HUDEP-2 (cell line): ENCODE measurements around the gene CDKAL1.
"Not testable (repeated sequence)": the region's sequence is repeated elsewhere in the genome, so short reads cannot be mapped to it uniquely, and the experiment has no call there.

Experiments
- DNase-seq, 76 experiments: peaks; one replicate each; lab custom pipeline; 2025; ENCODE audit not compliant: unreplicated experiment in 76 of 76; lab: John Stamatoyannopoulos, UW

The CDKAL1 gene

DNA sequence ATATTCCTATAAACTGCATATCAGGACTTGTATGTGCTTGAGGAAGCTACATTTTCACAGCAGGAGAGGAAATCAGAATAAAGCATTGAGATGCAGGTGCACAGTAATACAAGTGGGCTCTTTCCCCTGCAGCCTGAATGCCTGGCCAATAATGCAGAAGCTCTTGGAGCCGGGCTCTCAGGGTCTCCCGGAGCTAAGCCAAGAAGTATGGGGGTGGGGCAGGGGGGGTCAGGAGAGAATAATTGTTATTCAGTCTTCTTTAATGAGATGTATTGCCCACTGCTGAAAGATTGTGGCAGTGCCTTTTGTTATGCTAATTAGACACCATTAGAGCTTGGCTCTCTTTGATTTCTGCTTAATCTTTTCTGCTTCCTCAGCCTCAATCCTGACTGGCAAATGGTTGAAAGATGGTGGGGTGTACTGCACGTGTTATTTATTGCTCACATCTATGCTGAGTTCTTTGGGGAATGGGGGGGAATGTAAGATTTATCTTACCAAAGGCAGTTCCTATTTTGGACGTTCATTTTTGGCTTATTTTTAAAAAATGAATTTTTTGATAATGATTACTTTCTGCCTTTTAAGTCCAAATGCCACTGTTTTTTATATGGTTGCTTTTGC is 651.7 kb downstream of the CDKAL1 start:
- no peak for DNase-seq

DNA sequence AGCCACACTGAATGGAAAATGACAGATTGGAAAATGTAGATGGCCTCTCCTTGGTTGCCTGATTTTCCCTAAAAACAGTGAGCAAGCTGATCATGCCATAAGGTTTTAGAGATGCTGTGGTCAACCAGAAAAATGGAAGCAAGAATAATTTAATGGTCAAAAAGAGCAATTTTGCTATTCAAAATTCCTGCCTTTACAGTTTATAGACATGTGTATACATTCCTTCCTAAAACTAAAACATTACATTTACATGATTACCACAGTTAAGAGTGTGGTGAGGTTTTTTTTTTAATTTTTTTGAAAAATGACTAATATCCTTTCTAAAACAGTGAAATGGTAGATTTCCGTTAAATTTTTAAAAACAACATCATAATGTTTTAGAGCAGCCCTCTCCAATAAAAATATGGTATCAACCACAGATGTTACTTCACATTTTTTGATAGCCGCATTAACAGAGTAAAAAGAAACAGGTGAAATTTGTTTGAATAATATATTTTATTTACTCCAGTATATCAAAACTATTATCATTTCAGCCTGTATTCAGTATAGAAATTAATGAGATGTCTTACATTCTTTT is 652.3 kb downstream of the CDKAL1 start:
- no peak for DNase-seq

DNA sequence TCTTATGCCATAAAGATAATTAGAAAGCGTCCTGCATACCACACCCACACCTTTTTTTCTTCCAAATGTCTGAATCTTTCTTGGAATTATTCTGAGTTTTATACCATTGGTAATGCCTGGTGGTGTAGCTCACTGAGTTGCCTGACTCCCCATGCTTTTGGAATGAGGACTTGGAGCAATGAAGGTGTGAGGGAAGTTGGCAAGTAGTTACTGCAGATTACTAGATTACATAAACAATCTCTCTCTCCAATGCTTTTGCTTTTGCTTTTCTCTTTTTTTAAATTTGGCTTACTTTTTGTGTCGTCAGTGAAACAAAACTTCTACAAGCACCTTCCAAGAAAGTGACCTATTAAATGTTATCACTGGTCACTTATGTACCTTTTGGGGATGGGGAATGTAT is 653.2 kb downstream of the CDKAL1 start:
- no peak for DNase-seq

DNA sequence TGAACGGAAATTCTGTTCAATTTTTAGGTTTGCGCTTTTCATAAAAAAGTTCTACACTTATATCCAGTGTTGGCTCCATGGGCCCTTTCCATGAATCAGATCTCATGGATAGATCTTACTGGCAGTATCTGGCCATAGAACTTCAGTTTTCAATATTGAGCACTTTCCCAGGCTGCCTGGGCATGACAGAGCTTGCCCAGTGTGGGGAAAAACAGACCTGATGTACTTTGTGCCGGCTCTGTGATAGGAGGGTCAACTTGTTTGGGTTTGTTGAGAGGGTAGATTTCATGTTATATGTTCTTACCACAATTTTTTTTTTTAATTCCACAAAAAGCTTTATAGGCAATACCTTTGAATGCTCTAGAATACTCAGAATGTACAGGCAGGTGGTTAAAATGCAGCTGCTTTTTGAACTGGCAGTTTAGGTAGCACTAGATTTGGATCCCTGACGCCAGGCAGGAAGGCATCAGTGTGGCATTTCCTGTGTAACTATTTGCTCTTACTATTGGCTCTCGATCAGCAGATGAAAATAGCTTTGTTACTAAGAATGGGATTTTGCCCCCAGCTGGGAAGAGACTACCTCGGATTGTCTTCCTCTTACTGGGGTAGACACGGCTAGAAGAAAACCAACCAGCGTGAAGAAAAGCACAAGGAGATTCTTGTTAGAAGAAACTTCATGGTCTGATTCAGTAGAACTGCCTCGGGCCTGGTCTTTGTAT is 654.4 kb downstream of the CDKAL1 start:
- no peak for DNase-seq

DNA sequence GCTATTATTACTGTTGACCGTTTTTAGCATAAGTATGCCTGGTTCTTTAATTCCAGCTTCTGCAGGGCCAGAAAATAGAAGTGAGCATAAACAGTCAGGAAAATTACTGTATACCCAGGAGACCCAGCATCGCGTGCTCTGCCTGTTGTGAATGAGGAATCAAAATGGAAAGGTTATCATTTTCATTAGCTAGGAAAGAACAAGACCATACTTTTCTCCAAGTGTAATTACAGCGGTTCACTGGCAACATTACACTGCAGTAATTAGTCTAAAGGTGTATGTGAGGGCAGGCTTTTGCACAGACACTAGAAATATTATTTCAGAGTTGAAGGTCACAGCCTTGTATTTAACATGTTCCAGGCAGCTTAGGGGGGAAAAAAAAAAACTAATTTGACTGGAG is 655.5 kb downstream of the CDKAL1 start:
- DNase-seq, result no peak

DNA sequence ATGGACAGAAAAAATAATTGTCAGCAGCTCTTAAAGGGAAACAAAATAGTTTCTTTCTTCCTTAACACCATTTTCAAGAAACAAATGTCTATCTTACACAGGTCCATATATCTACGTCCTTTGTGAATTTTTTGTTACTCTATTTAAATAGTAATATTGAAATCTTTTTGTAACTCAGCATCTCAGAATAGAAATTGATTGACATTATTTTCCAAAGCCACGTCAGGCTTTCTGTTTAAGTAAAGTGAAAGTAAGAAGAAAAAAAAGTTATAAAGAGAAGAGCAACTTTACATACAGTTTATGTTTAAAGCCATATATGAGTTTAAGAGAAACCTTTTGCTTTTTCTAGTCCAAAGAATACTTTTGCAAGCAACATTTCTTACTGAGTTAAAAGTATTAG is 656.4 kb downstream of the CDKAL1 start:
- DNase-seq, result no peak

DNA sequence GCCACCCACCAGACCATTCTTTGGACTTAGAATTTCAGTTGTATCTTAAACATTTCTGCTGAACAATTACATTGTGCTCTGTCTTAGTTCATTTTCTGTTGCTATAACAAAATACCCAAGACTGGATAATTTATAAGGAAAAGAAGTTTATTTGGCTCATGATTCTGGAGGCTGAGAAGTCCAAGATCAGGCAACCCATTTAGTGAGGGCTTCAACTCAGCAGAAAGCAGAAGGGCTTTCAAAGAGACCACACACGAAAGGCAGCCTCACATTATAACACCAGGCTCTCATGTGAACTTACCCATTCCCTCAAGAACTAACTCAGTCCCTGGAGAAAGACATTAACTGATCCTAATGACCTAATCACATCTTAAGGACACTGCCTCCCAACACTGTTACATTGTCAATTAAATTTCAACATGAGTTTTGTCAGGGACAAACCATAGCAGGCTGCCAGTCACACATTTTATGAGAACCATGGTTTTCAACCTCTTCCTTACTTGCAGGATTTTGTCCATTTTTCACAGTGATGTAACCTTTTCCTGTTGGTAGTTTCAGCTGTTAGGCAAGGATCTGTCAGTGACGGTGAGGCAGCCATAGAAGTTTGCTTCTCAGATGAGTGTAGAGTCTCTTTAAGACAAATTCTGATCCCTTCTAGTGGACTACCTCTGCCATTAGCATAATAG is 659.7 kb downstream of the CDKAL1 start:
- no peak for DNase-seq

DNA sequence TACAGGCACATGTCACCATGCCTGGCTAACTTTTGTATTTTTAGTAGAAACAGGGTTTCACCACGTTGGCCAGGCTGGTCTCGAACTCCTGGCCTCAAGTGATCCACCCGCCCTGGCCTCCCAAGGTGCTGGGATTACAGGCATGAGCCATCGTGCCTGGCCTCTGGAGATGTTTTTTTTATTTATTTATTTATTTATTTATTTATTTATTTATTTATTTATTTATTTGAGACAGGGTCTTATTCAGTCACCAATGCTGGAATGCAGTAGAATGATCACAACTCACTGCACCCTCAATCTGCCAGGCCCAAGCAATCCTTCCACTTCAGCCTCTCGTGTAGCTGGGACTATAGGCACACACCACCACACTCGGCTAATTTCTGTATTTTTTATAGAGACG is 661.0 kb downstream of the CDKAL1 start:
- DNase-seq, result not testable (repeated sequence)

DNA sequence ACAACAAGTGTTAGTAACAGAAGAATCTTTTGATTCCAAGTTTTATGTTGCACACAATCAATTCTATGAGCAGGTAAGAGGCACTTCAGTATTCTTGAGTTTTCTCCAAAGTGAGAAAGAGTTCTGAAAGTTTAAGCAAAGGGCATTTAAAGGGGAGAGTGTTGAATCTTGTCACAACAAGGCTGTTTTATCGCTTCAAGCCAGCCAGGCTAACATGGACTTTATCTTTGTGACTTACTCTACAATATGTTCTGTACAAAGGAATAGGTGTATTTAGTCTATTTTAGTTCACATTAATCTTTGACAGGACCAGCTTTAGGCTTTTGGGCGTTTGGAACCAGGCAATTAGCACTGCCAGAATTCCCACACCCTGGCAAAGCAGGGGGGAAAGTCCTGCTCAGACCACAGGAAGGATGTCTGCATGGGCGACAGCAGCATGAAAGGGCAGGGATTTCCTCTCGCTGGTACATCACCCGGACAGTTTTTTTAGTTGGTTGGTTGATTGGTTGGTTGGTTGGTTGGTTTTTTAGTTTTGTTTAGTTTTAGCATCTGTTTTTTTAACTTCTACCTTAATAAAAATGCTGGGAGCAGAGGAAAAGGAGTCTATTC is 663.9 kb downstream of the CDKAL1 start:
- no peak for DNase-seq

DNA sequence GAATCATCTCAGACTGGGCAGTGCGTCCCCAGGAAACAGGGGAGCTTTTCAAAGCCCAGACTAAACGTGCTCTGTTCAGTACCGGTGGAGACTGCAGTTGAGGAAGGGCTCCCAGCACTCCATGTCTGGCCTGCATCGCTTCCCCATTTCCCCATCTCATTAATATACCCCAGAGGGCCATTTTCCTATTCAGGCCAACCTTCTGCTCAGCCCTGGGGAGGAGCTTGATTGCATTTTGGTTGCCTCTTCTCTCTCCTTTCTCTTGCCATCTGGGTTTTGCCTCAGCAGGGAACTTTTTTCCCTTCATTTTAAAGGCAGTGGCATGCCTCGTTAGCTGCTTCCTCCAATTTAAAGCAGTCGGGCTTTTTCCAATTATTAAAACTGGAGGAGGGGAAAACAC is 665.0 kb downstream of the CDKAL1 start:
- DNase-seq, result no peak

DNA sequence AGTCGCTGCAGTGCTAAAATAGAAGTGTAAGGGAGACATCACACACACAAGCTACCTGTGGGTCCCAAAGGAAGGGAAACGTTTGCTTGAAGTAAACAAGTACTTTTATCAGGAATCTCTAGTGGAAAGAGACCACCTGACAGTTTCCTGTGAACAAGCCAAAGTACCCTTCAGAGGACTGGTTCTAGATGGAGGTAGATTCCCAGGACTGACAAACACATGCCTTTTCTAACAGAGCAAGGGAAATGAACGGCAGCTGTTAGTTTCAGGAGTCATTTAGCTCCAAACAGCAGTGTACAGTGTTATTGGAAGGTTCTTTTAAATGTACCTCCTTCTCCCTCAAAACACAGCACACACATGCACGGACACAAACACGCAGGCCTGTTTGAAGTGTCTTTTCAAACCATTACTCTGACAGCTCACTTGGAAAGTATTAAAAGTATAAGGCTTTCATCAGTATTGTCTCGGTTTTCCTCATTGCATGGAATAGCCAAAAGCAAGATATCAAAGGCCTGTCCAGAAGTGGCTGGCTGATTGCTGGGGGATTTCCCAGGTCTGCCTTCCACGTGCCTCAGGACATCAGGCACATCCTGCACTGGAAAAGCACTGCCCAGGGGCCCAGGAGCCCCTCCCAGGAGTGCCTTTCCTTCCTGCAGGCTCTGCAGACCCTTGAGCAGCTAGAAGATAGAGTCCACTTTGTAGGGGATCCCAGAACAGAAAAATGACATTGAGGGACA is 666.0 kb downstream of the CDKAL1 start:
- no peak for DNase-seq

DNA sequence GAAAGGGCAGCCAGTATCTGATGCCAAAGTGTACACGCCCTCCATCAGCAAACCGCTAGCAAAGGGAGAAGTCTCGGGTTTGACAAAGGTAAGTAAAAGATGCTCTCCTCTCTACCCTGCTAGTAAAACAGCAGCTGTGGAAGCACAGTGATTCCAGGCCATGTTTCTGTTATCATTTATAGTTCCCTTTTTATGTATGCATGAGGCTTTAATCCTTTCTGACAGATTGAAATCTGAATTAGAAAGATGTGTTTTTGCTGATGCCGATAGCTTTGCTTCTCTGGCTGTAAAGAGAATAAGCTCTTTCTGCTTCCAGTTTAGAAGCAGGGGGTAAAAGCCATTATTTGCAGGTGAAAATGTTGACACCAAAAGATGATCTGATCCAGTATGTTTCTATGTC is 666.9 kb downstream of the CDKAL1 start:
- DNase-seq, result no peak

DNA sequence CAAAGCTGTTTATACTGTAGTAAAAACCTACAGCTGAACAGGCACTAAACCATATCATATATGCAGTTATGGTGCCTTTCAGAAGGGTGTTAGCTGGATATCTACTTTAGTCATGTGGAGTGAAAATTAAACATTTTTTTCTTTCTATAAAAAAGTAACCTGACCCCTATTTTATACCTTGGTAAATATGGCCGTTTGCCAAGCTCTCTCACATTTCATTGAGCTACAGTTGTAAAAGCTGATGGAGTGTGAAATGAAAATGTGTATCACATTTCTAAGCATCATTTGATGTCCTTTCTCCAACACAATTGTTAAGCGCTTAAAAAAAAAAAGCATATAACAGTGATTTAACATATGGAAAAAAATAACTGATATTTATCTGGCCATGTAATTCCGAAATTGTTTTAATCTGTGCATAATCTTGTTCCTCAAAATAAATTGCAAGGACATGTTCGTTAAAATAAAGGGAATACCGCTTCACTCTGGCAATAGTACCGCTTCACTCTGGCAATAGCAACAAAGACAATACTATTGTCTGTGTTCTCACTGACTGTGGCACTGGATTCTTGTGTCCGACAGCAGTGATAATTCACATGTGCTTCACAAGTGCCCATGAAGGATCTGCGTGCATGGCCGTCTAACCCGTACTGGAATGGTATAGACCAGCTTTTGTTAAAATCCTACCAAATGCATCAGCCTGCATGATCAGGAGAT is 667.5 kb downstream of the CDKAL1 start:
- DNase-seq, result no peak

DNA sequence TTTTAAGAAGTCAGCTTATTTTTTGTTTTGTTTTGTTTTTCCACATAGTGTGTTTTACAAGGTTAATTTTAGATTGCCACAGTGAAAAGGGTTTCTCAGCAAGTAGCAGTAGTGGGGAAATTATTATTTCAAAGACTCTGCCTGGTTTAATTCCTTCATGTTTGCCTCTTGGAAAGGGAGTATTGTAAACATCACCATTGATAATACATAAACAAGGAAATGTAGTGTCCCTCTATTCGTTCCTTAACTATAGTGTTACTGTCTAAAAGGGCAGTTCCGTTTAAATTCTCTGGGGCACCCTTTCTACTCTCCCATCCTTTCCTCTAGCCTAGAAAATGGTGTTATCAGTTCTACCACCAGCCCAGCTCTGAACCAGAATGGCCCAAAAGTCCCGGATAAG is 668.3 kb downstream of the CDKAL1 start:
- DNase-seq, result no peak

DNA sequence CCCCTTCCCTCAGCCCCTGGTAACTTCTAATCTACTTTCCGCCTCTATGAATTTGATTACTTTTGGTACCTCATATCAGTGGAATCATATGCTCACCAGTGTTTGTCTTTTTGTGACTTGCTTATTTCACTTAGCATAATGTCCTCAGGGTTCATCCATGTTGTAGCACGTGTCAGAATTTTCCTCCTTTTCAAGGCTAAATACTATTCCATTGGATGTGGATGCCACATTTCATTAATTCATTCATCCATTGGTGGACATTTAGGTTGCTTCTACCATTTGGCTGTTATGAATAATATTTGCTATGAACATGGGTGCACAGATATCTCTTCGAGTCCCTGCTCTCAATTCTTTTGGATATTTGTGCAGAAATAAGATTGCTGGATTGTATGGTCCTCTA is 670.7 kb downstream of the CDKAL1 start:
- DNase-seq, result no peak

DNA sequence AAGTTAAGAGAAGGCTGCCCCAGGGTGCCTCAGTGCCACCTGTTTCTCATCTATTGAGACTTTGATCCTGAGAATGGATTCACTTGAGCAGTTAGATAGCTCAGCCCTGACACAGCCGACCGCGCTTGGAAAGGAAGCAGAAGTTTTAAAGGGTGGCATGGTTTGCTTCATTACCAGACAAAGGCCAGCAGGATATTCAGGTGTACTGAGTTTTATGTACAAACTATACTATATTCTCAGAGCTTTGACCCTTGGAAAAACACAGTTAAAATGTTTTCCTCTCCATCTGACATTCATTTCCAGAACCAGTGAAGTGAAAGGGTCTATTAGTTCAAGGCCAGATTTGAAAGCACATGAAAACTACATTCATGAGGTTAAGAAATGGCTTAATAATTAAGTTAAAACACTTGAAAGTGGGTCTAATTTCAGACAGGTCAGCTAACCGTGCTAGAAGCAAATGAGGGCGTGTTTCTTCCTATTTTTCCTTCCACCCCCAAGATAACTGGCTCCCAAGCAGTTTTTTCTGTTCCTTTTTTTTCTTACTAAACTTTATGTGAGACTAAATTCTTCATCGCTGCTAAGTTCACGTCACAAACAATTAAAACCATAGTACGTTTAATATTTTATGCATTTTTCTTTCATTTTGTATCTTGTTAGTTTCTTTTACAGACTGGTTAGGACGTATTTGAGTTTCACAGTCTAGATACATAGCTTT is 674.0 kb downstream of the CDKAL1 start:
- no peak for DNase-seq

DNA sequence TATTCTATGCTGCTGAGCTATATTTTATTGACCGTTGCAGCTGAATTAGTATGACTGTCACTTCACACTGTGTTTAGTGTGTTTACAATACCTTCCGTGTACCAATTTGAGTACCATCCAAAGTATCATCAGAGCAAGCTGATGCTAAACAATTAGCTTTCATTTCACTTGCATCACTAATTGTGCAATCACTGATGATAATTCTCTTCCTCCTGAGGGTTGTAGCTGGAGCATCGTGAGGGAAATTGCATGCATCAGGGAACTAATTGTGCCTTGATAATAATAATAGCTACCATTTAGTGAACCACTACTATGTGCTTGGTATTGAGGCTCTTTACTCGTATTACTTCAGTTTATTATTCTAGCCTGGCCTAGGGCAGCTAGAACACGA is 674.5 kb downstream of the CDKAL1 start:
- DNase-seq, result no peak

DNA sequence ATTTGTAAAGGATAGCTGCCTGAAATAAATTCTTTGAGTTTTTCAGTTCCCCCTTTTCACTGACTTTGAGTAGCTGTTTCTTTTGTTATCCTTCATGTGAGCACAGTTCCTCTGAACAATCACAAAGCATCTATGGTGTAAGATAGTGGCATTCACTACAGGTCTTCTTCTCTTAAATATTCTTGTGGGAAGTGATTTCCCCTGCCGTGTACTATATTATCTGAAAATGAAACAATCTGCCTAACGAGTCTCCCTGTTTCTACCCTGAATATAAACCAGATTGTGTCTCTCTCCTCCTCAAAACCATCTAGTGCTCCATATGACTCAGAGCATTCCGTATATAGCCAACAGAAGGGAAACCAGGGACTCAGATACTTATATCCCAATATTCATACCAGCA is 679.2 kb downstream of the CDKAL1 start:
- no peak for DNase-seq

DNA sequence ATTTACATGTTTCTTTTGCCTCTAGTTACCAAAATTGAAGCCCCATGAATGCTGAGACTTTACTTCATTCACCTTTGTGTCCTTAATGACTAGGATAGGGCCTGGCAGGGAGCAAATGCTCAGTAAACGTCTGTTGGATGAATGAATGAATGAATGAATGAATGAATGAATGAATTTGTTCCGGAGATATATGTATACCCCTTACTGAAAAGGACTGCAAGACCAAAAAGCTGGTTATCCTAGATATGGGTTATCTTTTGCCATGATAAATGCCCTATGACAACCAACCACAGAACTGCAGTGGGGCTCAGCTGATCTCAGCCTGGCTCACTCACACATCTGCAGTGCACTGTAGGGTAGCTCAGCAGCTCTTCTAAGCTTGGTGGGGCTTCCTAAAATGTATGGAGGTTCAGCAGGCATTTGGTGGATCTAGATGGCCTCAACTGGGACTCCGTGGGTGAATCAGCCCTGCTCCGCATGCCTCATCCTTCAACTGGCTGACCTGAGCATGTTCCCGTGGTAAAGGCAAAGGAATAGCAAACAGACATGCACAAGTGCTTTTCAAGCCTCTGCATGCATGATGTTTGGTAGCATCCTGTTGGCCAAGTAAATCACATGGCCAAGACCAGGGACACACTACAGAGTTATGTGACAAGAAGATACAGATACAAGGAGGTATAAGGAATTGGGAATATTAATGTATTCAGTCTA is 680.6 kb downstream of the CDKAL1 start:
- DNase-seq, result no peak
